ENCODE data around the gene TTBK2.

Gene TTBK2

GRCh38 chr15:42915654-42916315 lies 4.8 kb downstream of the TTBK2 start:
- Histone ChIP-seq H3K79me1 (replicated peaks; ENCODE audit: low read length, poor library complexity, severe bottlenecking) (peaks cover 11% of the 10 kb centered on the region), H3K4me2 (ENCODE audit: low read length, poor library complexity, severe bottlenecking) (no peak overlapping the region), H3K27me3 (ENCODE audit: control insufficient read depth in 1 of 2, insufficient read depth in 1 of 2, low read length in 2 of 2) (no peaks in the 10 kb centered on the region), H2BK15ac (ENCODE audit: low read depth, poor library complexity, severe bottlenecking) (no peak overlapping the region), H2AK5ac (ENCODE audit: low read length, severe bottlenecking) (no peak overlapping the region), H2AFZ (ENCODE audit: low read depth, low read length) (no peak overlapping the region), H3K27ac (ENCODE audit: low read length, poor library complexity, severe bottlenecking) (no peak overlapping the region), H3K9ac (ENCODE audit: low read length) (no peak overlapping the region), H3K14ac (ENCODE audit: low read length in 2 of 2) (no peak overlapping the region), H3K9me3 (ENCODE audit: control insufficient read depth, low read length) (no peaks in the 10 kb centered on the region), H3K36me3 (ENCODE audit: control insufficient read depth in 1 of 2, insufficient read depth in 2 of 2, low read depth in 1 of 2, low read length in 2 of 2) (no peaks in the 10 kb centered on the region), H3K4me3 (ENCODE audit: insufficient read depth in 1 of 2, low read depth in 1 of 2, low read length in 2 of 2) (no peak overlapping the region), H3K23ac (ENCODE audit: low read length in 2 of 2) (no peak overlapping the region), H4K91ac (ENCODE audit: low read length) (no peak overlapping the region), H3K18ac (ENCODE audit: low read depth in 1 of 2, low read length in 2 of 2) (no peak overlapping the region), H2BK5ac (ENCODE audit: low read depth, low read length, poor library complexity, severe bottlenecking) (no peak overlapping the region), H2BK12ac (ENCODE audit: low read length in 2 of 2) (peak overlapping the region in 1 of 2 experiments; percentile 76), H4K8ac (ENCODE audit: low read length) (no peak overlapping the region), H3K4ac (ENCODE audit: low read depth in 1 of 2, low read length in 2 of 2) (no peak overlapping the region), H2BK120ac (ENCODE audit: low read depth, low read length) (no peak overlapping the region), H3K4me1 (ENCODE audit: control insufficient read depth, insufficient read depth, low read depth, low read length) (no peaks in the 10 kb centered on the region)
- no peak for DNase-seq
- WGBS, result 89% methylated on average over 3 of the region's 3 CpGs

GRCh38 chr15:42914728-42915497 lies 5.7 kb downstream of the TTBK2 start:
- no peaks in the 10 kb centered on the region for H3K4me1 ChIP-seq (ENCODE audit: control insufficient read depth, insufficient read depth, low read depth, low read length)
- no peak overlapping the region for H3K27ac ChIP-seq (ENCODE audit: low read length, poor library complexity, severe bottlenecking)
- H3K4me2 ChIP-seq (ENCODE audit: low read length, poor library complexity, severe bottlenecking), result peak overlapping the region; percentile 38
- H2BK120ac ChIP-seq (ENCODE audit: low read depth, low read length), result no peak overlapping the region
- H3K4ac ChIP-seq (ENCODE audit: low read depth in 1 of 2, low read length in 2 of 2), result no peak overlapping the region
- WGBS, result 60% methylated on average over 2 of the region's 5 CpGs
- no peak overlapping the region for H2AK5ac ChIP-seq (ENCODE audit: low read length, severe bottlenecking)
- H4K8ac ChIP-seq (ENCODE audit: low read length), result no peak overlapping the region
- H3K18ac ChIP-seq (ENCODE audit: low read depth in 1 of 2, low read length in 2 of 2), result no peak overlapping the region
- no peak overlapping the region for H2BK15ac ChIP-seq (ENCODE audit: low read depth, poor library complexity, severe bottlenecking)
- H3K79me1 ChIP-seq (replicated peaks; ENCODE audit: low read length, poor library complexity, severe bottlenecking), result peaks cover 11% of the 10 kb centered on the region
- H2AFZ ChIP-seq (ENCODE audit: low read depth, low read length), result no peak overlapping the region
- no peak overlapping the region for H3K14ac ChIP-seq (ENCODE audit: low read length in 2 of 2)
- H2BK12ac ChIP-seq (ENCODE audit: low read length in 2 of 2), result no peak overlapping the region
- DNase-seq, result peak; percentile 45
- H3K27me3 ChIP-seq (ENCODE audit: control insufficient read depth in 1 of 2, insufficient read depth in 1 of 2, low read length in 2 of 2), result no peaks in the 10 kb centered on the region
- no peak overlapping the region for H4K91ac ChIP-seq (ENCODE audit: low read length)
- no peak overlapping the region for H2BK5ac ChIP-seq (ENCODE audit: low read depth, low read length, poor library complexity, severe bottlenecking)
- peak overlapping the region; percentile 28 for H3K9ac ChIP-seq (ENCODE audit: low read length)
- H3K36me3 ChIP-seq (ENCODE audit: control insufficient read depth in 1 of 2, insufficient read depth in 2 of 2, low read depth in 1 of 2, low read length in 2 of 2), result no peaks in the 10 kb centered on the region
- no peak overlapping the region for H3K23ac ChIP-seq (ENCODE audit: low read length in 2 of 2)
- no peaks in the 10 kb centered on the region for H3K9me3 ChIP-seq (ENCODE audit: control insufficient read depth, low read length)
- H3K4me3 ChIP-seq (ENCODE audit: insufficient read depth in 1 of 2, low read depth in 1 of 2, low read length in 2 of 2), result peak overlapping the region in 1 of 2 experiments; percentile 42

DNA sequence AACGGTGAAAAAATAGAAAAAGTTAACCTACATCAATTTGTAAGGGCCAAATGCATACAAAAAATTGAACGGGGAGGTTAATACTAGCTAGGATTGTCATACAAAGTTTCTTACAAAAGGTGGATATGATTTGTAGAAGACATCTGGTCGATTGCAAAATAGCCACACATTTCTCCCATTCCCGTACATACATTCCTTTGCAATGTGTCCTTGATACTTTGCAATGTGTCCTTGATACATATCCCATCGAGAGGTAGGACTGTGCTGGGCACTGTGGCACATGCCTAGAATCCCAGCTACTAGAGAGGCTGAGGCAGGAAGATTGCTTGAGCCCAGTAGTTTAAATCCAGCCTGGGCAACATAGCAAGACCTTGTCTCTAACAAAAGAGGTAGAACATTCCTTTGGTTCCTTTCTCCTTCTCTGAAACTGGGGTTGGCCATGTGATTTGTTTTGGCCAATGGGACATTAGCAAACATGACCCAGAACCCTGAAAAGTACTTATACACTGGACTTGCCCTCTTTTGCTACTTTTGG lies 9.5 kb downstream of the TTBK2 start:
- no peak overlapping the region for H3K9ac ChIP-seq (ENCODE audit: low read length)
- H3K14ac ChIP-seq (ENCODE audit: low read length in 2 of 2), result no peak overlapping the region
- no peak overlapping the region for H2AK5ac ChIP-seq (ENCODE audit: low read length, severe bottlenecking)
- no peak overlapping the region for H2AFZ ChIP-seq (ENCODE audit: low read depth, low read length)
- H3K36me3 ChIP-seq (ENCODE audit: control insufficient read depth in 1 of 2, insufficient read depth in 2 of 2, low read depth in 1 of 2, low read length in 2 of 2), result no peaks in the 10 kb centered on the region
- no peaks in the 10 kb centered on the region for H3K27me3 ChIP-seq (ENCODE audit: control insufficient read depth in 1 of 2, insufficient read depth in 1 of 2, low read length in 2 of 2)
- H4K8ac ChIP-seq (ENCODE audit: low read length), result no peak overlapping the region
- H3K79me1 ChIP-seq (replicated peaks; ENCODE audit: low read length, poor library complexity, severe bottlenecking), result peaks cover 14% of the 10 kb centered on the region
- H3K4ac ChIP-seq (ENCODE audit: low read depth in 1 of 2, low read length in 2 of 2), result no peak overlapping the region
- no peak overlapping the region for H2BK15ac ChIP-seq (ENCODE audit: low read depth, poor library complexity, severe bottlenecking)
- no peak overlapping the region for H3K4me3 ChIP-seq (ENCODE audit: insufficient read depth in 1 of 2, low read depth in 1 of 2, low read length in 2 of 2)
- no peak overlapping the region for H4K91ac ChIP-seq (ENCODE audit: low read length)
- no peak overlapping the region for H2BK120ac ChIP-seq (ENCODE audit: low read depth, low read length)
- no peak overlapping the region for H3K27ac ChIP-seq (ENCODE audit: low read length, poor library complexity, severe bottlenecking)
- no peak overlapping the region for H2BK5ac ChIP-seq (ENCODE audit: low read depth, low read length, poor library complexity, severe bottlenecking)
- H2BK12ac ChIP-seq (ENCODE audit: low read length in 2 of 2), result no peak overlapping the region
- no peak overlapping the region for H3K23ac ChIP-seq (ENCODE audit: low read length in 2 of 2)
- WGBS, result 81% methylated on average over 4 of the region's 5 CpGs
- no peak for DNase-seq
- H3K4me1 ChIP-seq (ENCODE audit: control insufficient read depth, insufficient read depth, low read depth, low read length), result no peaks in the 10 kb centered on the region
- no peak overlapping the region for H3K18ac ChIP-seq (ENCODE audit: low read depth in 1 of 2, low read length in 2 of 2)
- H3K4me2 ChIP-seq (ENCODE audit: low read length, poor library complexity, severe bottlenecking), result no peak overlapping the region
- no peaks in the 10 kb centered on the region for H3K9me3 ChIP-seq (ENCODE audit: control insufficient read depth, low read length)

DNA sequence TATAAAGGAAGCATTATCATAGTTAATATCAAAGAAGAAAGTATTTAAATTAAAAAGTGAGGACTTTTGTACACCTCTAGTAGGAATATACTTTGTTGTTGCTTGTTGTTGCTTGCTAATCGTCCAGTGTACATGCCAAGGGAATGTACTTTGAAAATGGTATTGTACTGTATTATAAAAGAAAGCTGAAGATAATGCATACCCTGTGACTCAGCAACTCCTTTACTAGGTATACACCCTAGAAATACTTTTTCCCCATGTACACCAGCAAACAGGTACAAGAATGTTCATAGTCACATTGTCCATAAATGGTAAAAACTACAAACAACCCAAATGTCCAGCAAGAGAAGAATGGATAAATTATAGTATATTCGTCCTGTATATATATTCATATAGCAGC lies 12.0 kb downstream of the TTBK2 start:
- no peaks in the 10 kb centered on the region for H3K27me3 ChIP-seq (ENCODE audit: control insufficient read depth in 1 of 2, insufficient read depth in 1 of 2, low read length in 2 of 2)
- H2BK15ac ChIP-seq (ENCODE audit: low read depth, poor library complexity, severe bottlenecking), result no peak overlapping the region
- H2AK5ac ChIP-seq (ENCODE audit: low read length, severe bottlenecking), result no peak overlapping the region
- no peaks in the 10 kb centered on the region for H3K36me3 ChIP-seq (ENCODE audit: control insufficient read depth in 1 of 2, insufficient read depth in 2 of 2, low read depth in 1 of 2, low read length in 2 of 2)
- H2BK12ac ChIP-seq (ENCODE audit: low read length in 2 of 2), result no peak overlapping the region
- H2AFZ ChIP-seq (ENCODE audit: low read depth, low read length), result no peak overlapping the region
- peaks cover 16% of the 10 kb centered on the region for H3K79me1 ChIP-seq (replicated peaks; ENCODE audit: low read length, poor library complexity, severe bottlenecking)
- H3K4me3 ChIP-seq (ENCODE audit: insufficient read depth in 1 of 2, low read depth in 1 of 2, low read length in 2 of 2), result no peak overlapping the region
- no peak overlapping the region for H3K23ac ChIP-seq (ENCODE audit: low read length in 2 of 2)
- H3K4me1 ChIP-seq (ENCODE audit: control insufficient read depth, insufficient read depth, low read depth, low read length), result no peaks in the 10 kb centered on the region
- no peak overlapping the region for H3K4ac ChIP-seq (ENCODE audit: low read depth in 1 of 2, low read length in 2 of 2)
- H4K8ac ChIP-seq (ENCODE audit: low read length), result no peak overlapping the region
- no peak overlapping the region for H3K14ac ChIP-seq (ENCODE audit: low read length in 2 of 2)
- no peak overlapping the region for H3K27ac ChIP-seq (ENCODE audit: low read length, poor library complexity, severe bottlenecking)
- H3K9ac ChIP-seq (ENCODE audit: low read length), result no peak overlapping the region
- H2BK5ac ChIP-seq (ENCODE audit: low read depth, low read length, poor library complexity, severe bottlenecking), result no peak overlapping the region
- DNase-seq, result no peak
- no peak overlapping the region for H3K4me2 ChIP-seq (ENCODE audit: low read length, poor library complexity, severe bottlenecking)
- no peaks in the 10 kb centered on the region for H3K9me3 ChIP-seq (ENCODE audit: control insufficient read depth, low read length)
- H4K91ac ChIP-seq (ENCODE audit: low read length), result no peak overlapping the region
- no peak overlapping the region for H3K18ac ChIP-seq (ENCODE audit: low read depth in 1 of 2, low read length in 2 of 2)
- no peak overlapping the region for H2BK120ac ChIP-seq (ENCODE audit: low read depth, low read length)
- WGBS, result 100% methylated on average over 1 of the region's 2 CpGs

All from mesenchymal stem cell (in vitro differentiated cells and primary cell).